SK-N-SH treated with all-trans-retinoic acid at 6 μM for 48 hours (cell line): ENCODE measurements around the gene GPR37L1.

Experiments
- ARNTL ChIP-seq: fragments of 450-650 bp; formaldehyde crosslinking; IDR thresholded peaks from 2 replicates; pipeline ENCODE4 v1.5.0; 2020; ENCODE audit warnings: low read depth, mild to moderate bottlenecking, moderate library complexity, borderline replicate concordance
- BACH2 ChIP-seq: fragments of 250-450 bp; sonication (Bioruptor Pico); IDR thresholded peaks from 2 replicates; pipeline ENCODE4 v1.9.0; 2021; ENCODE audit warnings: mild to moderate bottlenecking, borderline replicate concordance
- CSDC2 ChIP-seq: fragments of 250-450 bp; sonication (Bioruptor Pico); IDR thresholded peaks from 2 replicates; pipeline ENCODE4 v1.5.0; 2020; ENCODE audit warnings: mild to moderate bottlenecking, moderate library complexity
- CSRNP3 ChIP-seq: fragments of 250-450 bp; sonication (Bioruptor Pico); IDR thresholded peaks from 2 replicates; pipeline ENCODE4 v1.5.1; 2021; ENCODE audit warnings: mild to moderate bottlenecking, moderate library complexity
- ISL1 ChIP-seq: fragments of 250-450 bp; sonication (Bioruptor Pico); IDR thresholded peaks from 2 replicates; pipeline ENCODE4 v2.1.2; 2022; ENCODE audit warnings: mild to moderate bottlenecking, moderate library complexity
- PATZ1 ChIP-seq: fragments of 250-450 bp; sonication (Bioruptor Pico); IDR thresholded peaks from 2 replicates; pipeline ENCODE4 v1.8.0; 2020; ENCODE audit warnings: mild to moderate bottlenecking, moderate library complexity, borderline replicate concordance
- POU6F1 ChIP-seq: fragments of 250-450 bp; sonication (Bioruptor Pico); IDR thresholded peaks from 2 replicates; pipeline ENCODE4 v1.8.0; 2021; ENCODE audit warnings: low read depth, mild to moderate bottlenecking, moderate library complexity, borderline replicate concordance
- PPARA ChIP-seq: fragments of 250-450 bp; sonication (Bioruptor Pico); IDR thresholded peaks from 2 replicates; pipeline ENCODE4 v1.5.0; 2020; ENCODE audit warnings: mild to moderate bottlenecking, borderline replicate concordance
- RARB ChIP-seq: fragments of 250-450 bp; sonication (Bioruptor Pico); IDR thresholded peaks from 2 replicates; pipeline ENCODE4 v1.8.0; 2021; ENCODE audit warnings: mild to moderate bottlenecking, moderate library complexity
- SNAI2 ChIP-seq: fragments of 250-450 bp; sonication (Bioruptor Pico); IDR thresholded peaks from 2 replicates; pipeline ENCODE4 v1.5.0; 2020; ENCODE audit warnings: mild to moderate bottlenecking, moderate library complexity
- TOX ChIP-seq: fragments of 250-450 bp; sonication (Bioruptor Pico); IDR thresholded peaks from 2 replicates; pipeline ENCODE4 v1.8.0; 2021; ENCODE audit warnings: mild to moderate bottlenecking, moderate library complexity, borderline replicate concordance
- ZC3H10 ChIP-seq: fragments of 250-450 bp; sonication (Bioruptor Pico); IDR thresholded peaks from 2 replicates; pipeline ENCODE4 v1.5.1; 2021; ENCODE audit warnings: mild to moderate bottlenecking, moderate library complexity
- ZNF70 ChIP-seq: fragments of 450-650 bp; formaldehyde crosslinking; IDR thresholded peaks from 2 replicates; pipeline ENCODE4 v1.5.0; 2020; ENCODE audit warnings: mild to moderate bottlenecking, moderate library complexity

- TF ChIP-seq ARNTL (CRISPR knock-in tag) (no peak), RARB (CRISPR knock-in tag) (no peak), BACH2 (CRISPR knock-in tag) (no peak), PATZ1 (CRISPR knock-in tag) (no peak), CSRNP3 (CRISPR knock-in tag) (no peak), TOX (CRISPR knock-in tag) (no peak), SNAI2 (no peak), ISL1 (CRISPR knock-in tag) (no peak), ZNF70 (CRISPR knock-in tag) (no peak), PPARA (no peak), POU6F1 (CRISPR knock-in tag) (no peak), CSDC2 (no peak), ZC3H10 (CRISPR knock-in tag) (no peak)
Observed at GRCh38 chr1:202133989-202134388, 11.3 kb downstream of the GPR37L1 start.
